IPS DF 4.7 (cell line): ENCODE measurements around the gene F3.

Experiments used
- DNase-seq: peaks from one replicate; pipeline ENCODE4 v3.0.0-alpha.2; 2013; ENCODE audit warnings: low spot score; ENCODE audit errors: extremely low read depth

F3 gene

DNA sequence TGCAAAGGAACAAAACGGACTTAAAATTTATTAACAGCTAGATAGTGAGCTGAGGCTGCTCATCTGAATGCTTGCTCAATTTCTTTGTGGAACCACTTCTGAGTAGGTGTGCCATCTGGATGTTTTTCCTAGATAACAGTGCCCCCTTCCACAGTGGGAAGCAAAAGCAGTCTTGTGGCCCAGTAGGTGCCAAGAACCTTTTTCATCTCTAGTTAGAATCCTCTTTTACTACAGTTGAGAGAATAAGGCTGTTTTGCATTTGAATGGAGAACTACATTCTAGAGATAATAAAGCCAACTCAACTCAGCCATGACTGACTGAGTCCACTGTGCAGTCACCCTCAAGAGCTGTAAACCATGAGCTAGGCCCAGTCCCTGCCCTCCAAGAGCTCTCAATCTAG, 13.3 kb downstream of the F3 start:
- DNase-seq = no peak

DNA sequence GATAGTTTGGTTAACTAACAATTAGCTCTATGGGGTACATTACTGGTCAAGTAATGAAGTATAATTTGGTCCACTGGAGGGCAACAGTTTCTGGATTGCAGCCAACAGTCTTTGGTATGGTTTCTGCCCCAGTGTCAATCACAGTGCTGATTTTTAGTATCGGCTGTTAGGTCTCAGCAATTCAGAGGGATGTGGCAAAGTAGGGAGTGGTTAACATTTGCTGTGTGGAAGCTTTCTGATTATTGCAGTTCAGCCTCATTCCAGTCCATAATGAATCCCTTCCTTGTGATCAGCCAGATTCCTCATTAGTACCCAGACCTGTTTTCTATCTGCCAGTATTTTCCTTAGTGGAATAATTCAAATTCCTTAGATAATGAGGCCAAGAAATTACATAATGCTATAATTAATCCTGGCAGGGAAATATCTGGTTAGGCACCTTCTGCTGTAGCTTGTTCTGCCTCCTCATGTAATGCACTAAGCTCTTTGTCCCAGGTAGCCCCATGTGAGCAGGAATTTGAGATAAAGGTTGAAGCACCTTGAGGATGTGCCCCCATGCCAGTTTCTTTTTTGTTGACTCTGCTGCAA, 14.0 kb downstream of the F3 start:
- no peak for DNase-seq

DNA sequence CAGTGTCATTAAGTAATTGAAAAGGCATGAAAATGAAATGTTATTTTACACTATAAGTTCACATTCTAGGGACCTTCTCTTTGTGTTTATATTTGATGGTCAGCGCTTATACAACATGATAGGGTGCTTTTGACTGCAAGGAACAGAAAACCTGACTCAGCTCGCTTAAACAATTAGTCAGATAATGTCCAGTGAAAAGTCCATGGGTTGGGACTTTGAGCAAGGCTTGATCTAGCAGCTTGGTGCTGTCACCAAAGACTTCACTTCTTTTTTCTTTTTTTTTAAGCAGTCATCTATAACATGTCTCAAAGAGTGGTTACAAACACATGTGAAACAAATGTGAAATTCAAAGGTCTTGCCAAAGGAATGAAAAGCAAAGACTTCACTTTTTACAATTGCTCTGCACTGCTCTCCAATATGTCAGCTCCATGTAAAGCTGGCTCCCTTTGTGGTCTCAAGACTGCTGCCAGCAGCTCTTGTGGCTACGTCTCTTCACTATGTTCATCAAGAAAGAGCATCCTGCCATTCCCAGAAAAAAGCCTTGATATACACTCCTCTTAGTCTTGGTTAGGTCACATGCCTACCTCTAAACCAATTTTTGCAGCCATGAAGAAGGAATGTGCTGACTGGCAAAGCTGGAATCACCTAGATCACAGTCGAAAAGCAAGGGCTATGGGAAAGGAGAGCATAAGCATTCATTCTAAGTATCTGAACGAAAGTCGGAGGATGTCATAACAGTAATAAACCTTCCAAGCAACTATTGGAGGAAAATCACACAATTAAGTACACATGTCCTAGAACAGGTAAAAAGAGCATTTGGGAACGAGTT, 15.2 kb downstream of the F3 start:
- DNase-seq = no peak

DNA sequence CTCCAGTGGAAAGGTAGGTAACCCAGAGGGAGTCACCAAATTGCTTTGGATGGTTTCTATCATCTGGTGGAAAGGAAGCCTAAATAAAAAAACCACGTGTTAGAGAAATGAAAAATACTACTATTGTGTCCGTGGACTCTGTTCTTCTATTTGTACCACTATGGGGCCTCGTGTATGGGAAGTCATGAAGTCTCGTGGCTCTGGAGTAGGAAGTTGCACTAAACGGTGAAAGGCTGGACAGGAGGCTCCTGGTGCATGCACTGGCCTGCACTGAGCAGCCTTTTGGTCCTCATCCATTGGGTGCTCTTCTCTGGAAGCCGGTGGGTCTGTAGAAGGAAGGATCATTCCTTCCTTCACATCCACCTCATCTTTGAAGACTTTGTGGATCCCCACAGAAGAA, 17.0 kb downstream of the F3 start:
- DNase-seq = no peak

DNA sequence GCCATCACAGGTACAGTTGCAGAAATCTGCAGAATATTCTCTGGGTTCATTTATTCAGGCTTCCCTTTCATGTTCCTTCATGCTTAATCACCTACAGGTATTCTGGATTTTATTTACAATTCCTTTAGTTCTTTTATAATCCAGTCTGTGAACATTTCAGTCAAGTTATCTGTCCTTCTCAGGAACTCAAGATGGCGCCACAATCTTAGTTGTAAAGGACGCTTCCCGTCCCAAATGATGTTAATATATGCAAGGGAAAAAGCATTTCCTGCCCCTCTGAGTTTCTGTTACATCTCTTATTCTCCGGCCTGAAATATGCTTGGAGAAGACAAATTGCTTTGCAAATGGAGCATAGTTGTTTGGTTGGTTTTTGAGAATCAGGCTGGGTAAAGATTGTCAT, 19.3 kb downstream of the F3 start:
- DNase-seq = no peak

DNA sequence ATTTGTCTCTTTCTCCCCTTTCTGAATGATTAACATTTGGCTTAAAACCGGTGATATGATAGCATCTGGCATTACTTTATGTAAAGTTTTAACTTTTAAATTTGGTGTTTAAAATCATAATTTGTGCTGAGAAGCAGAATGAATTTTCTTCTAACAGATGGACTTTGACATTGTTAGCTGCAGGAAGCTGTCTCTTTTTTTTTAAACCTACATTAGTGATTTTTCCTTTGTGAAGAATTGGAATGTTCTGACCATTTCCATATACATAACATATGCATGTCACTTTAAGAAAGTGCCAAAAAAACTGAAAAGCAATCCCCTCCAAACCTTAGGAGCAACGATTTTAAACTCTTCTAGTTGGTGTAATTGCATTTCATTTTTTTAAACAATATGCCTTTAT, 22.2 kb downstream of the F3 start:
- DNase-seq = no peak

DNA sequence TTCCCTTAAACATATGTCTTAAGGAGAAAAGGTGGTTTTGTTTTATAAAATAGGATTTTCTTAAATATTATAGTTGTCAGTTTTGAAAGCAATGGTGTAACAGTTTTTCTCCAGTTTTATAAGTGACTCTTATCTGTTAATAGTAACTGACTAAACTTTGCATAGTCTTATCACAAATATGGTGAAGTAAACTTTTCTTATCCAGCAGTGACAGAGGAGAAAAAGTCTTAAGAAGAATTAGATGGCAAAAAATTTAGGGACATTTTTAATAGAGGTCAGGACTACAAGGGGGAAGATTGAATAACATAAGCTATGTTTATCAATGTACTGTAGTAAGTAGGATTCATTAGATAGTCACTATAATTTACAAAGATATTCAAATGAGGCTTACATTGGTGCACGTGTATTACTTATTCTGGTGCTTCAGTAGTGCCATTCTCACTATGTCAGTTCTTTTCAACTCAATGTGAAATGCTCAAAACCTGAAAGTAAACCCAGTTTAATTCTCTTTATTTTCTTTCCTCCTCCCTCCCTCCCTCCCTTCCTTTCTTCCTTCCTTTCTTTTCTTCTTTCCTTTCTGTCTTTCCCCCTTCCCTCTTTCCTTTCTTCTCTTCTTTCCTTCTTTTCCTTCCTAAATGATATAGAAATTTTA, 26.1 kb downstream of the F3 start:
- DNase-seq = no peak

DNA sequence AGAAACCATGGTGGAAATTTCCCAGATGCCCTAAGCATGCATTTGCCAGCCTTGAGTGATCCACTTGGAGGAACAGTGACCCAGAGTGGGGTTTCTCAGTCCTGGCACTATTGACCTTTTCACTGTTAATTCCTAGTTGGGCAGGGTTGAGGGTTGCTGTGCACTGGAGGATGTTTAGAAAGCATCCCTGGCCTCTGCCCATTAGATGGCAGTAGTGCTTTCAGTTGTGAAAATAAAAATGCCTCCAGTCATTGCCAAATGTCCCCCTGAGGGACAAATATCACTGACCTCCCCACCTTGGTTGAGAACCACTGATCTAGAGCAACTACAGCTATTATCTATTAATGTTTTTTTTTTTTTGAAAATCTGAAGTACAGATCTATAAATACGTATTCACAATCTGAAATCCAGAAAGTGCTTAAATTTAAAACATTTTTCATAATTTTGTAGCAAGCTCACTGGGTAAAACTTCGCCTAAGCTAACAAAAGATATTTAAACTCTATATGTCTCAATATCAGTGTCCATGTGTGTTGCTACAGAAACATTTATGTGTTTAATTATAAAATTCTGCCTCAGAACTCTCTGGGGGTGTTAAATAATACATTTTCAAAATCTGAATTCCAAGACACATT, 27.3 kb downstream of the F3 start:
- DNase-seq = no peak

DNA sequence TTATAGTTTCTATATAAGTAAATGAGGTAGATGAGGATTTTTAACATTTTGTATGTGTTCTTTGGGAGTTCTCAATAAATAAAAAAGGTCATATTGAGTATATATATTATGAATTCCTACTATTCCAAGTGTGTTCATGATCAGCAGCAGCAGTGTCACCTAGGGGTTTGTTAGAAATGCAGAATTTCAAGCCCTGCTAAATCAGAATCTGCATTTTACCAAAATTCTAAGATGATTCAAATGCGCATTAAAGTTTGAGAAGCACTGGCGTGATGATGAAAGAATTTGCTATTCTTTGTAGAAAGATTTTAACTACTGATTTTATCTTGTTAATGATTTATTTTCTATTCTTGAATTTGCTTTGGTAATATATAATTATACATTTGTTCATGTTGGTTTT, 28.7 kb downstream of the F3 start:
- no peak for DNase-seq

DNA sequence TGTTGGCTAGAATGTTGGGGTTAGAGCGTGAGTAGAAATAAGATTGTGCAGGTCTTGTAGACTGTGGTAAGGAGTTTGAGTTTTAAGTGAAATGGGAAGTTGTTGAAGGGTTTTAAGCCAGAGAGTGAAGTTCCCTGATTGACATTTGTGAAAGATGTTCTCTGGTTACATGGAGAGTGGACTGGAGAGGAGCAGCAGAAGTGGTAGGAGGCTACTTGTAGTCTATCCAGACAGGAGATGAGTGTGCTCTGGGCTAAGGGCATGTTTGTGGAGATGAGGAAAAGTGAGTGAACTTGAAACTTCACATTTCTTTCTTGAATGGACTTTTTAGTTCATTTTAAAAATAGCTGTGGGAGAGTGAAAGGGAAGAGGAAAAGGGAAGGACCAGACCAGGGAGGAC, 37.0 kb downstream of the F3 start:
- no peak for DNase-seq

DNA sequence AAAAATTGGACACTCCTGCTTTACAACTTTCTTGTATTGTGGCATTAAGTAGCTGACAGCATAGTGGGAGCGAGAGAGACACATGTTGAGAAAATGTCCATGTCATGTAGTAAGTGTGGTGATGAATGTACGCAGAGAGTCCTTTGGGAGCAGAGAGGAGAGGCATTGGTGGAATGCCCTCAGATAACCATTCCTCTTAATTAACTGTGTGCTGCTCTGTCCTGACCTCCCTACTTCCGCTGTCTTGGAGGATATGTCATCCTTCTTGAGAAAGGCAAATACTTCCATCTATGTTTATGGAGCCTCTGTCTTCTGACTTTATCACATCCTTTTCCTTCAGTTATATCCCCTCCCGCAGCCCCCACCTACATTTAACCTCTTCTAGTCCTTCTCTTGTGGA, 38.4 kb downstream of the F3 start:
- no peak for DNase-seq

DNA sequence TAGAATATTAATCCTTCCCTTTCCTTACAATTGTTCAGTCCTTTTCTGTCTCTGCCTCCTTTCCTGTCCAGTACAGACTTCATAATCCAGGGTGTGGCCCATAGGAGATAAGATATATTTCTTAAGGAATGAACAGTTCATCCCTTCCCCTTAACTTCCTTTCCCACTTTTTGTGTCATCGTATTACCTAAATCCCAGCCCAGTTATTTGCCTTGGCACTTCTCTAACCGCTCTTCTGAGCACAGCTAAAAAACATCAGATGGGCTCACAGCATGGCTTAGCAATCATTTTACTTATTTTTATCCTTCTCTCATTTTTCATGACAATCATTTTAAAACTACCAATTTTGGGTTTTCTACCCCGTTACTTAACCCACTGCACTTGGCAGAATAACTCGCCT, 39.6 kb downstream of the F3 start:
- no peak for DNase-seq

DNA sequence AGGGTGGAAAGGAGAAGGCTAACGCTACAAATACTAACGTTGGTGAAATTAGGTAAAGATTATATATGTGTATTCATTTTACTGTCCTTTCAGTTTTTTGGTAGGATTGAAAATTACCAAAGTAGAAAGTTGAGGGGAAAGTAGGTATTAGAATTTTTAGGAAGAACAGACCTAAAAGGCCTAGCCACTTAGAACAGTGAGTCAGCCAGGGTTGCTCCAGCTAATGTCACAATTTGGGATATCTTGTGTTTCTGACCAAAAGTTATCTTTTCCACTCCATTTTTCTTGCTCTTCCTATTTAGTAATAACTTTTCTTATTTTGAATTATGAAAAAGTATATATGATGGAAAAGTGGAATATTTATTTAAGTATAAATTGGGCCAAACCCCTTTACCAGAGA, 40.1 kb downstream of the F3 start:
- no peak for DNase-seq

DNA sequence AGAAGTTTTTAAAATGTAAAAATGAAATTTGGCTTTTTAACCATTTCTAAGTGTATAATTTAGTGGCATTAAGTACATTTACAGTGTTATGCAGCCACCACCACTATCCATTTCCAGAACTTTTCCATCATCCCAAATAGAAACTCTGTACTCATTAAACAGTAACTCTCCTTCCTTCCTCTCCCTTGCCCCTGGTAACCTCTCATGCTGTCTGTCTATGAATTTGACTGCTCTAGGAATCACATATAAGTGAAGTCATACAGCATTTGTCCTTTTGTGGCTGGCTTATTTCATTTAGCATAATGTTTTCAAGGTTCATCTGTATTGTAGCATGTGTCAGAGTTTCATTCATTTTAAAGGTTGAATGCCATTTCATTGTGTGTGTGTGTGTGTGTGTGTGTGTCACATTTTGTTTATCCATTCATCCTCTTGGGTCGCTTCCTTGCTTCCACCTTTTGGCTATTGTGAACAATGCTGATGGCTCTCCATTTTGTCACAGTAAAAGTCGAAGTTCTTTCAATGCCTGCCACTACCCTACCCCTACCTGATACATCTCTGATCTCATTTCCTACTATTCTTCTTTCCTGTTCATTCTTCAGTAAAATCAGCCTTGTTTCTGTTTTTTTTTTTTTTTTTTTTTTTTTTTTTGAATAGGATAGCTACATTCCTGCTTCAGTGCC, 45.3 kb downstream of the F3 start:
- DNase-seq = no peak

DNA sequence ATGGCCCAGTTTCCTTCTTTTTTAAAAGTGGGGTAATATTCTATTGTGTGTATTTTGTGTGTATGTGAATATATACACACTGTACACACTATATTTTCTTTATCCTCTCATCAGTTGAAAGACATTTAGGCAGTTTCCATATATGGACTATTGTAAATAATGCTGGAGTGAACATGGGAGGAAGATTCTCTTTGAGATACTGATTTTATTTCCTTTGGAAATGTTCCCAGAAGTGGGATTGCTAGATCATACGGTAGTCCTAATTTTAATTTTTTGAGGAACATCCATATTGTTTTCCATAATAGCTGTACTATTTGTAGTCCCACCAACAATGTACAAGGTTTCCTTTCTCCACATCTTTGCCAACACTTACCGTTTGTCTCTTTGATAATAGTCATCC, 51.0 kb downstream of the F3 start:
- no peak for DNase-seq

DNA sequence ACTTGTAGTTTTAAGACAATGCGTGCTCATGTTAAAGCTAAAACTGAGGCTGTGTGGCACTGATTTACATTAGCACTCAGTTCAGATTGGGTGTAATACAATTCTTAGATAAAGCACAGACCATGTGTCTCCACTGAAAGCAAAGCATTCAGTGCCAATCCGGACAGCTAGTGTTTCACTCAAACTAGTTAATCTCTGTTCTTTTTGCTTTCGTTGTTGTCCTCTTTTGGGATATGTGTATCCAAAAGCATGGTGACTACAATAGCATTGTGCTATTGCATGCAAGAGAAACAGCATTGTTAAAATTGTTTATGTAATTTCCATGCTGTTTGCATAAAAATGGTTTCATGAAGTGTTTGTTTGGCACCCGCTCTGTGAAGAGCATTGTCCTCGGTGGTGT, 54.6 kb downstream of the F3 start:
- no peak for DNase-seq

DNA sequence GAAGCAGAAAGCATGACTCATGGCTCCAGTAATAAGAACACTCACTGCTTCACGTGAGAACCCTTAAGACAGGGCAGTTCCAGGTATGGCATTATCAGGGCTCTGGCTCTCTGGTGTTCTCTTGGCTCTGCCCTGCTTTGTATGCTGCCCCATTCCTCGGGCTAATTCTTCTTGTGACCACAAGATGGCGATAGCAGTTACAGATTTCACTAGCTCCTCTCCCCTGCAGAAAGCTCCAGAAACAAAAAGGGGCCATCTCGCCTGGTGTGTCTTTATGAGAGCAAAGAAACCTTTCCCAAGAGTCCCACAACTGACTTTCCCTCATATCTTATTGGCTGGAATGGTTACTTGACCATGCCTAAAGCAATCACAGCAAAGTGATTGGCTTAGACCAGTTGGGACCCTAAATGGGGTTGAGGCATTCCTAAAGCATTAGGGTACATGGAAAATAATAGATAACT, 60.1 kb downstream of the F3 start:
- DNase-seq = peak; percentile 86

DNA sequence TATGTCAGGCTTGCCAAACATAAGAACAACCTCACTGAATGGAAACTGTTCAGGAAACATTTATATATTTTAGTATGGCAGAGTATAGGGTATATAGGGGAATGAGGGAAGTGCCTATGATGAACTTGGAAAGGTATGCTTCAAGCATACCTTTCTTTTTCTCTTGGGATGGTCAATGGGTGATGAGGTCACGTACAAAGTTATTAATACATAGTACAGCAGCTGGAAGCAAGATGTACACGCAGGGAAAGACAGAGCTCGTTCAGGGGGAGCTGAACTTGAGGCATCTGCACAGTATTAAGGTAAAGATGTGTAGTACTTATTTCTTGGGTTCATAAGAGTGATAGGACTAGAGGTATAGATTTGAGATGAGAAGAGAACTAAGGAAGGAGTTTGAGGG, 61.9 kb downstream of the F3 start:
- DNase-seq = no peak
